ENCODE measurements around the gene EXOC2. TPM values are rescaled to one million over a fixed set of nuclear protein-coding genes. Genes with fewer than 3 reads are reported as not detected.

EXOC2 gene
- total and polyA plus RNA-seq, 7 donors = 5.4 to 23.2 (median 15.3) TPM

DNA sequence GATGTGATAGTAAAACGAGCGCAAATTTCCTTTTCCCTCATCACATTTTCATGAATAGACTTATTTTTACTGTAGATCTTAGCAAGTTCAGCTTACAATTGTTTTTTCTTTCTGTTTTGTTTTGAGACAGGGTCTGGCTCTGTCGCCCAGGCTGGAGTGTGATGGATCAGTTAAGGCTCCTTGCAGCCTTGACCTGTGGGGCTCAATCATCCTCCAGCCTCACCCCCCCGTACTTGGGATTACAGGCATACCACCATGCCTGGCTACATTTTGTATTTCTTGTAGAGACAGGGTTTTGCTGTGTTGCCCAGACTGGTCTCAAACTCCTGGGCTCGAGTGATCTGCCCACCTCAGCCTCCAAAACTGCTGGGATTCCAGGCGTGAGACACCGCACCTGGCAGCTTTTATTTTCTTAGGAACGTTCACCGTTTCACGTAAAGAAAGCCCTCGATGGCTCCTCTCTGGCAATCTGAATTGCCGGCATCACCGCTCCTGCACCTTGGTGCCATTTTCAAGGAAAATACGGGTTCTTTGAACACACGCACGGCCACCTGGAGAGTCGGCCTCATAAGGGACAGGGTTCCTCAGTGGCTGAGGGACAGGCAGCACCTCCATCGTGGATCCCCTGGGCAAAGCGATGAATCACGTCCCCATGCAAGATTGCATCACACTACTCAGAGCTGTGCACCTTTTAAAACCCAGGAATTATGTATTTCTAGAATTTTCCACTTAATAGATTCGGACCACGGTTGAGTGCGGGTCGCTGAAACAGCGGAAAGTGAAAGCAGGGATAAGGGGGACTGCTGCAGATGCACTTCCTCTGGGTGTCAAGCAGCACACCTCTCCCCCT, 222.7 kb downstream of the EXOC2 start:
- DNase-seq = no peak
- TF ChIP-seq, protein P1, sequence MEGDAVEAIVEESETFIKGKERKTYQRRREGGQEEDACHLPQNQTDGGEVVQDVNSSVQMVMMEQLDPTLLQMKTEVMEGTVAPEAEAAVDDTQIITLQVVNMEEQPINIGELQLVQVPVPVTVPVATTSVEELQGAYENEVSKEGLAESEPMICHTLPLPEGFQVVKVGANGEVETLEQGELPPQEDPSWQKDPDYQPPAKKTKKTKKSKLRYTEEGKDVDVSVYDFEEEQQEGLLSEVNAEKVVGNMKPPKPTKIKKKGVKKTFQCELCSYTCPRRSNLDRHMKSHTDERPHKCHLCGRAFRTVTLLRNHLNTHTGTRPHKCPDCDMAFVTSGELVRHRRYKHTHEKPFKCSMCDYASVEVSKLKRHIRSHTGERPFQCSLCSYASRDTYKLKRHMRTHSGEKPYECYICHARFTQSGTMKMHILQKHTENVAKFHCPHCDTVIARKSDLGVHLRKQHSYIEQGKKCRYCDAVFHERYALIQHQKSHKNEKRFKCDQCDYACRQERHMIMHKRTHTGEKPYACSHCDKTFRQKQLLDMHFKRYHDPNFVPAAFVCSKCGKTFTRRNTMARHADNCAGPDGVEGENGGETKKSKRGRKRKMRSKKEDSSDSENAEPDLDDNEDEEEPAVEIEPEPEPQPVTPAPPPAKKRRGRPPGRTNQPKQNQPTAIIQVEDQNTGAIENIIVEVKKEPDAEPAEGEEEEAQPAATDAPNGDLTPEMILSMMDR (IDR thresholded peaks at IDR 0.05) = no peak
- TF ChIP-seq EP300 (IDR thresholded peaks at IDR 0.05) = no peak
- no peak for TF ChIP-seq POLR2A (IDR thresholded peaks at IDR 0.05)
- no peak for TF ChIP-seq POLR2AphosphoS5 (IDR thresholded peaks at IDR 0.05)
- H3K9me3 ChIP-seq = no peaks in the 10 kb centered on the region

DNA sequence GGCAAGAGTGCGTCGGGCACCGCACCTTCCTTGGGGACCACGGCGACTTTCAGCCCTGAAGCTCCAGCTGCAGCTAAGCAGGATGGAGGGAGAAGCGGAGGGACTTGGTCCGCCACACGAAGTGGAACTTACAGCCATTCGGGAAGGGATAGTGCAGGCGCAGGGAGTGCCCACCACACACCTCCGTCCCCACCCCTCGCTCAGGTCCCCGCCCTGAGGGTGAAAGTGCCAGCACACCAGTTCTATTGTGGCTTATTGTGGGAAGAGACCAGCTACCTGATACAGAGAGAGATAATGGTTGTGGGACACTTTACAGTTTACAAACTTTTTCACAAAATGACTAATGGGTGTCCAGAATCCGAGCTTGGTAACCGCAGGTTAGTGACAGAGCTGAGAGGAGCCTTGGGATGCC, 225.3 kb downstream of the EXOC2 start:
- Histone ChIP-seq H3K9me3 (no peaks in the 10 kb centered on the region), H3K36me3 (no peaks in the 10 kb centered on the region), H3K27ac (no peak overlapping the region), H3K4me3 (no peak overlapping the region), H3K27me3 (peaks cover 0 to 14% (median 8%) of the 10 kb centered on the region in 3 donors), H3K4me1 (no peaks in the 10 kb centered on the region)
- TF ChIP-seq, protein P1 (IDR thresholded peaks at IDR 0.05) = no peak
- TF ChIP-seq POLR2A (IDR thresholded peaks at IDR 0.05) (no peak), EP300 (IDR thresholded peaks at IDR 0.05) (no peak), POLR2AphosphoS5 (IDR thresholded peaks at IDR 0.05) (no peak)
- WGBS, 2 donors = 90 to 91% methylated on average over 15 of the region's 15 CpGs
- DNase-seq = no peak
- intact Hi-C loops (cut with DNase I) = no loop called here

More for the DNA sequence above, 222.7 kb downstream of the EXOC2 start:
- no peaks in the 10 kb centered on the region for H3K36me3 ChIP-seq
- H3K4me1 ChIP-seq = no peaks in the 10 kb centered on the region
- peaks cover 0 to 4% (median 0%) of the 10 kb centered on the region in 3 donors for H3K27me3 ChIP-seq
- intact Hi-C loops (cut with DNase I) = no loop called here
- H3K4me3 ChIP-seq = no peak overlapping the region
- no peak overlapping the region for H3K27ac ChIP-seq
- 85 to 87% methylated on average over 25 of the region's 25 CpGs for WGBS, 2 donors

DNA sequence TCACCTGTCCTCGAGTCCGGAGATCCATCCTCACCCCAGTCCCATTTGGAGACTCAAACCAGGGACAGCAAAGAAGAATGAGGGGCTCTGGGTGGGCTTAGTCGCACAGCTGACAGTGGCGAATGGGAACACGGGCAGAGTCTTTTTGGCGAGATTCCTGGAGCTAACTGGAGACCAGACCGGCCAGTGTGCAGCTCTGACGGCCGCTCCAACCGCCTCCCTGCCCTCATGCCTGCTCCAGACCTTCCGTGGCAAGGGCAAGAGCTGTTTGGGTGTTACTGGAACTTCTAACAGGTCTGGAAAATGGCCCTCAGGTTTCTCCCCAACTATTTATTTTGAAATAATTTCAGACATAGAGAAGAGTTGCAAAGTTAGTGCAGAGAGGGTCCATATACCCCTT, 225.8 kb downstream of the EXOC2 start:
- H3K27me3 ChIP-seq = peaks cover 0 to 14% (median 8%) of the 10 kb centered on the region in 3 donors
- TF ChIP-seq EP300 (IDR thresholded peaks at IDR 0.05) (no peak), POLR2A (IDR thresholded peaks at IDR 0.05) (no peak), POLR2AphosphoS5 (IDR thresholded peaks at IDR 0.05) (no peak)
- TF ChIP-seq, protein P1 (IDR thresholded peaks at IDR 0.05) = no peak
- H3K36me3 ChIP-seq = no peaks in the 10 kb centered on the region
- intact Hi-C loops (cut with DNase I) = no loop called here
- H3K4me1 ChIP-seq = no peaks in the 10 kb centered on the region
- 89 to 91% methylated on average over 11 of the region's 11 CpGs for WGBS, 2 donors
- no peak overlapping the region for H3K27ac ChIP-seq
- no peaks in the 10 kb centered on the region for H3K9me3 ChIP-seq
- H3K4me3 ChIP-seq = no peak overlapping the region
- DNase-seq = no peak

DNA sequence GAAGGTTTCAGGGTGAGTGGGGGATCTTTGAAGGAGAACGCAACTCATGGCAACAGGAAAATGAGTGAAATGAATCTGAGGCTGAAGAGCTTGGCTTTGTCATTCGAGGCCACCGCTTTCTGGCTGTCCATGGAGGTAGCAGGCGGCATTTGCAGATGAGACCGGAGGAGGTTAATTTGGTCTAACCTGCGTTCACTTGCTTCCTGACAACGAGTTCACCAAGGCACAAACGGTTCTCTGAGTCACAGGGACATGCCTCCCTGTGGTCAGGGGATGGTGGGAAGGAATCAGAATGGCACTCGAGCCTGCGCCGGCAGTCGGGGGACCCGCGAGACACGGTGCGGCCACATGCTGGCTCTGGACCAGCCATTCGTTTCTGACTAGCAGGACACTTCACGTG, 226.4 kb downstream of the EXOC2 start:
- intact Hi-C loops (cut with DNase I) = no loop called here
- DNase-seq = no peak
- TF ChIP-seq, protein P1 (IDR thresholded peaks at IDR 0.05) = no peak
- TF ChIP-seq POLR2AphosphoS5 (IDR thresholded peaks at IDR 0.05) (no peak), POLR2A (IDR thresholded peaks at IDR 0.05) (no peak), EP300 (IDR thresholded peaks at IDR 0.05) (no peak)
- Histone ChIP-seq H3K4me3 (no peak overlapping the region), H3K27me3 (peaks cover 0 to 14% (median 8%) of the 10 kb centered on the region in 3 donors), H3K9me3 (no peaks in the 10 kb centered on the region), H3K36me3 (no peaks in the 10 kb centered on the region), H3K4me1 (no peaks in the 10 kb centered on the region), H3K27ac (no peak overlapping the region)
- 90 to 91% methylated on average over 18 of the region's 18 CpGs for WGBS, 2 donors
